NCI-H2171 (cell line): Measurements from ENCODE around the gene GMDS.

Experiments
- DNase-seq: peaks from one replicate; lab custom pipeline; 2025; lab: John Stamatoyannopoulos, UW

Gene GMDS

GRCh38 chr6:1940381-1940780 is 305.0 kb downstream of the GMDS start:
- no peak for DNase-seq

- DNase-seq, result no peak
These were observed 312.1 kb downstream of the GMDS start for GRCh38 chr6:1933292-1933691.

GRCh38 chr6:1931817-1932216 is 313.6 kb downstream of the GMDS start:
- DNase-seq, result no peak

GRCh38 chr6:1930356-1930755 is 315.0 kb downstream of the GMDS start:
- DNase-seq, result no peak

GRCh38 chr6:1929931-1930330 is 315.5 kb downstream of the GMDS start:
- no peak for DNase-seq

- DNase-seq, result no peak
These were observed 319.5 kb downstream of the GMDS start for GRCh38 chr6:1925743-1926430.

- DNase-seq, result no peak
These were observed 322.0 kb downstream of the GMDS start for GRCh38 chr6:1923449-1923848.

- no peak for DNase-seq
These were observed 327.6 kb downstream of the GMDS start for GRCh38 chr6:1917626-1918371.

- no peak for DNase-seq
These were observed 328.9 kb downstream of the GMDS start for GRCh38 chr6:1916334-1917070.

- DNase-seq, result no peak
These were observed 330.2 kb downstream of the GMDS start for GRCh38 chr6:1915226-1915625.

- no peak for DNase-seq
These were observed 331.8 kb downstream of the GMDS start for GRCh38 chr6:1913577-1913976.

GRCh38 chr6:1912731-1913130 is 332.7 kb downstream of the GMDS start:
- no peak for DNase-seq

GRCh38 chr6:1911474-1911873 is 333.9 kb downstream of the GMDS start:
- DNase-seq, result no peak

GRCh38 chr6:1910621-1911407 is 334.6 kb downstream of the GMDS start:
- no peak for DNase-seq

GRCh38 chr6:1908784-1909183 is 336.6 kb downstream of the GMDS start:
- DNase-seq, result no peak

GRCh38 chr6:1906609-1907008 is 338.8 kb downstream of the GMDS start:
- no peak for DNase-seq

GRCh38 chr6:1906014-1906413 is 339.4 kb downstream of the GMDS start:
- DNase-seq, result no peak

GRCh38 chr6:1904898-1905297 is 340.5 kb downstream of the GMDS start:
- no peak for DNase-seq

GRCh38 chr6:1904466-1904799 is 341.0 kb downstream of the GMDS start:
- DNase-seq, result no peak

- DNase-seq, result no peak
These were observed 341.5 kb downstream of the GMDS start for GRCh38 chr6:1903780-1904465.

GRCh38 chr6:1901556-1901955 is 343.8 kb downstream of the GMDS start:
- no peak for DNase-seq

GRCh38 chr6:1896897-1897296 is 348.5 kb downstream of the GMDS start:
- DNase-seq, result no peak
